GM12874 (cell line): ENCODE data around the gene PCOLCE2.
A peak's percentile ranks its signal among the peaks of the same experiment; 100 is the strongest.

Source experiments
- TF ChIP-seq, protein P1 (sequence below): IDR thresholded peaks from 2 replicates; pipeline ENCODE4 v1.5.1; 2011; ENCODE audit warnings: low read depth, mild to moderate bottlenecking, control low read depth, low read length, moderate library complexity; ENCODE audit not compliant: insufficient read depth

Gene PCOLCE2

DNA sequence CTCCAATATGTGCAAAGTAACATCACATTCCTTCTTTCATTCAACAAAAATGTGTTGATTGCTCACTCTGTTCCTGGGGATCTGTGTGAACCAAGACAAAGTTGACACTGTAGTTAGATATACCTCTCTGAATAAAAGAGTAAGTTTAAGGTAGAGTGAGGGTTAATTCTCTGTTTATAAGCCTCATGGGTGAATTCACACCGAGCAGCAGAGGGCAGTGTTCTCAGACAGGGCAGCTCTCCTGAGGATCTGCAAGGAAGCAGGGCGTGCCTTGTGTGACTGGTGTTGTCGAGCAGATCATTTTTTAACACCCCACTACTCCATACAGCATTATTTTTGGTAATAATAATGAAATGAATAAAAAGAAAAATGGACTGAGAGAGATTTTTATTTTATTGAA is 40.2 kb upstream of the PCOLCE2 start:
- TF ChIP-seq, protein P1, sequence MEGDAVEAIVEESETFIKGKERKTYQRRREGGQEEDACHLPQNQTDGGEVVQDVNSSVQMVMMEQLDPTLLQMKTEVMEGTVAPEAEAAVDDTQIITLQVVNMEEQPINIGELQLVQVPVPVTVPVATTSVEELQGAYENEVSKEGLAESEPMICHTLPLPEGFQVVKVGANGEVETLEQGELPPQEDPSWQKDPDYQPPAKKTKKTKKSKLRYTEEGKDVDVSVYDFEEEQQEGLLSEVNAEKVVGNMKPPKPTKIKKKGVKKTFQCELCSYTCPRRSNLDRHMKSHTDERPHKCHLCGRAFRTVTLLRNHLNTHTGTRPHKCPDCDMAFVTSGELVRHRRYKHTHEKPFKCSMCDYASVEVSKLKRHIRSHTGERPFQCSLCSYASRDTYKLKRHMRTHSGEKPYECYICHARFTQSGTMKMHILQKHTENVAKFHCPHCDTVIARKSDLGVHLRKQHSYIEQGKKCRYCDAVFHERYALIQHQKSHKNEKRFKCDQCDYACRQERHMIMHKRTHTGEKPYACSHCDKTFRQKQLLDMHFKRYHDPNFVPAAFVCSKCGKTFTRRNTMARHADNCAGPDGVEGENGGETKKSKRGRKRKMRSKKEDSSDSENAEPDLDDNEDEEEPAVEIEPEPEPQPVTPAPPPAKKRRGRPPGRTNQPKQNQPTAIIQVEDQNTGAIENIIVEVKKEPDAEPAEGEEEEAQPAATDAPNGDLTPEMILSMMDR, result peak; percentile 38; the same call in 1 of the 2 replicates

DNA sequence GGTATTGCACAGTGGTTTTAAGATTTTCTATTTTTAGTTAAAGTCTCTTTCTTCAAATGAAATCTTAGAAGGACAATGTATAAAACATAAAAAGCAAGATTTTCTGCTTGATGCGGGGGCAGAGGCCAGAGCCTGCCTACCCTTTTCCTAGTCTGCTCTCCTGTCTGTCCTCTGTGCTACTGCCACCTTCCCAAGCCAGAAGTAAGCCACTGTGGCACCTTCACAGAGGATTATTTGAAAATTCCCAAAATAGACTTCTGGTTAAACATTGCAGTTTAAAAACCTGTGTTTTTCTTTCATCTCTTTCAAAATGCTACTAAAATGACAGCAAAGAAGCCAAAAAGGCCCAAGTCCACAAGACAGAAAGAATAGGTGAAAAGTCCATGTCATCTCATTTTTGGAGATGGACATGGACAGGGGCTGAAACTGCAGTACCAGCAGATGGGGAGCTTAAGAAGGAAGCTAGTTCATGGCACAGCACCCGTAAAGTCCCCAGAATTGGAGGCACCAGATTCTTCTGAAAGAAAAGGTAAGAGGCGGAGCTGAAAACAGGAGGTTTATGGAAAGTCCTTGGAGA is 37.6 kb upstream of the PCOLCE2 start:
- TF ChIP-seq, protein P1, result no peak

DNA sequence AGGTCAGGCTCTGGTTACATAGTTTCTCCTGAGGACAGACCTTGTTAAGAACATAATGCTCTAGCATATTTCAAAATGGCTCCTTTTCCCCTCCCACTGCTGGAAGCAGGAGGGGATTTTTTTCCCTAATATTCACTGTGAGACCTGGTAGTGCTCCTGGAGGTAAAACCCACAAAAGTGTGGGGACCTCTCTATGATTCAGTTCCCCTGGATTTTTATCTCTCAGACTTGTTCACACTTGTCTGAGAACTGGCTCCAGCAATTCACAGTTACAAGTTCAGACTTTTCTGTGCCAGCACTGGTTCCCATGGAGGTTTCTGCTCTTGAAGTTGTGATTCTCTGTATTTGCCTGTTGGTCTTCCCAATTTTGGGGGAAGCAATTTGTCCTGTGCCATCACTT is 36.3 kb upstream of the PCOLCE2 start:
- TF ChIP-seq, protein P1, result no peak

- TF ChIP-seq, protein P1, result no peak
Observed at GRCh38 chr3:142923694-142924093, 34.8 kb upstream of the PCOLCE2 start.

- TF ChIP-seq, protein P1, result no peak
Observed at GRCh38 chr3:142916605-142917004, 27.7 kb upstream of the PCOLCE2 start.

- TF ChIP-seq, protein P1, result no peak
Observed at GRCh38 chr3:142915636-142916035, 26.8 kb upstream of the PCOLCE2 start.

GRCh38 chr3:142914286-142914811 is 25.5 kb upstream of the PCOLCE2 start:
- TF ChIP-seq, protein P1, result no peak
